H1 (cell line): Measurements from ENCODE around the gene RASSF10. TPM values are rescaled to one million over a fixed set of nuclear protein-coding genes. Genes with fewer than 3 reads are reported as not detected.

Source experiments
- CHD7 ChIP-seq: fragments of 300-600 bp; sonication (generic); IDR thresholded peaks from 2 replicates; pipeline ENCODE4 v1.7.1; 2012; ENCODE audit warnings: low read length, moderate library complexity, mild to moderate bottlenecking, inconsistent platforms; ENCODE audit not compliant: insufficient replicate concordance
- CREB1 ChIP-seq: IDR thresholded peaks from 2 replicates; pipeline ENCODE4 v1.6.1; 2012; ENCODE audit warnings: inconsistent platforms
- CTCF ChIP-seq, 3 experiments: IDR thresholded peaks; 1 replicate in 2 of 3; 2 replicates in 1 of 3; pipeline versions ENCODE4 v1.5.1 to v1.6.1; 2011; ENCODE audit warnings: low read length in 3 of 3, mild to moderate bottlenecking in 3 of 3, inconsistent platforms in 2 of 3, low read depth in 1 of 3, moderate library complexity in 1 of 3; ENCODE audit not compliant: insufficient read depth in 1 of 3; ENCODE audit errors: control extremely low read depth in 1 of 3
- RNF2 ChIP-seq: fragments of 200-900, 300-1000 bp; sonication (generic); IDR thresholded peaks from 2 replicates; pipeline ENCODE4 v1.7.1; 2016; ENCODE audit warnings: borderline replicate concordance, low read depth, mild to moderate bottlenecking, antibody characterized with exemption, low read length; ENCODE audit not compliant: poor library complexity, severe bottlenecking; ENCODE audit errors: missing control alignments
- SRF ChIP-seq: IDR thresholded peaks from 2 replicates; pipeline ENCODE4 v1.6.1; 2011; ENCODE audit warnings: mild to moderate bottlenecking, low read depth, low read length, moderate library complexity
- polyA plus RNA-seq, 7 experiments: library from polyadenylated mRNA; depleted of rRNA in 3 of 7; stranded (reverse) in 5 of 7; unstranded in 2 of 7; fragments of >200 nt in 5 of 7; fragments of 200-250 nt in 2 of 7; gene quantifications; 1 replicate in 5 of 7; 2 replicates in 1 of 7; 4 replicates in 1 of 7; pipeline versions ENCODE4 v1.2.1 to v1.2.3, GENCODE V29; 2011 to 2013; ENCODE audit warnings: missing spikeins in 2 of 7, mixed read lengths in 2 of 7
- total RNA-seq: library from RNA; stranded (reverse); fragmentation: NEBNext Ultra II Directional; extraction: Animal tissue kit (Norgen Biotek cat#: 25700); gene quantifications from 2 replicates; pipeline ENCODE4 v1.2.1, GENCODE V29; 2021
- TF ChIP-seq, protein P1 (sequence below): IDR thresholded peaks from 2 replicates; pipeline ENCODE4 v1.6.1; 2012; ENCODE audit warnings: inconsistent platforms

RASSF10 gene
- total and polyA plus RNA-seq, 2 of the 8 experiments (the other 6 are each of a cell fraction or from before 2014, with no cell fraction given): 0.51 to 1.8 TPM

GRCh38 chr11:13008061-13008435 lies 1.1 kb upstream of the RASSF10 start (continued):
- TF ChIP-seq CHD7 (no peak), CREB1 (no peak), RNF2 (no peak), CTCF (IDR thresholded peaks at IDR 0.05; ENCODE audit: control extremely low read depth in 1 of 3, insufficient read depth in 1 of 3, low read depth in 1 of 3, low read length in 3 of 3) (no peak), SRF (no peak)
- TF ChIP-seq, protein P1, sequence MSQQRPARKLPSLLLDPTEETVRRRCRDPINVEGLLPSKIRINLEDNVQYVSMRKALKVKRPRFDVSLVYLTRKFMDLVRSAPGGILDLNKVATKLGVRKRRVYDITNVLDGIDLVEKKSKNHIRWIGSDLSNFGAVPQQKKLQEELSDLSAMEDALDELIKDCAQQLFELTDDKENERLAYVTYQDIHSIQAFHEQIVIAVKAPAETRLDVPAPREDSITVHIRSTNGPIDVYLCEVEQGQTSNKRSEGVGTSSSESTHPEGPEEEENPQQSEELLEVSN: no peak
